ENCODE data around the gene GIPC3.

Gene GIPC3

GRCh38 chr19:3548606-3549005 is 36.7 kb upstream of the GIPC3 start:
- H3K4me3 ChIP-seq (ENCODE audit: low read depth, low read length), result no peak overlapping the region

GRCh38 chr19:3549816-3550215 is 35.5 kb upstream of the GIPC3 start:
- DNase-seq (ENCODE audit: low read depth, low spot score), result no peak
- ChIA-PET POLR2A (no interaction called here), CTCF (interaction anchor here (2.1 kb wide), 1 partner anchor 69 kb away, joined by 6 read pairs; no protein-coding TSS in a partner anchor)
- no peak overlapping the region for H3K4me3 ChIP-seq (ENCODE audit: low read depth, low read length)
- TF ChIP-seq CTCF (IDR thresholded peaks at IDR 0.05; ENCODE audit: insufficient read depth, low read length, missing control alignments), result no peak

More at GRCh38 chr19:3548606-3549005, 36.7 kb upstream of the GIPC3 start:
- no peak for DNase-seq (ENCODE audit: low read depth, low spot score)
- POLR2A ChIA-PET, result interaction anchor here (0.5 kb wide), 1 partner anchor 670 kb away, joined by 3 read pairs; no protein-coding TSS in a partner anchor
- no peak for TF ChIP-seq CTCF (IDR thresholded peaks at IDR 0.05; ENCODE audit: insufficient read depth, low read length, missing control alignments)
- CTCF ChIA-PET, result interaction anchor here (0.6 to 2.1 kb wide), 8 partner anchors 8 to 244 kb away, joined by 3 to 7 read pairs (median 4); no protein-coding TSS in a partner anchor

- no peak overlapping the region for H3K4me3 ChIP-seq (ENCODE audit: low read depth, low read length)
- TF ChIP-seq CTCF (IDR thresholded peaks at IDR 0.05; ENCODE audit: insufficient read depth, low read length, missing control alignments), result no peak
- ChIA-PET POLR2A (no interaction called here), CTCF (no interaction called here)
- DNase-seq (ENCODE audit: low read depth, low spot score), result no peak
Measured at GRCh38 chr19:3550947-3551791, 34.1 kb upstream of the GIPC3 start.

GRCh38 chr19:3551792-3552095 is 33.5 kb upstream of the GIPC3 start:
- POLR2A ChIA-PET, result no interaction called here
- CTCF ChIA-PET, result no interaction called here
- H3K4me3 ChIP-seq (ENCODE audit: low read depth, low read length), result no peak overlapping the region
- TF ChIP-seq CTCF (IDR thresholded peaks at IDR 0.05; ENCODE audit: insufficient read depth, low read length, missing control alignments), result no peak
- no peak for DNase-seq (ENCODE audit: low read depth, low spot score)

- no peak for TF ChIP-seq CTCF (IDR thresholded peaks at IDR 0.05; ENCODE audit: insufficient read depth, low read length, missing control alignments)
- POLR2A ChIA-PET, result no interaction called here
Measured at GRCh38 chr19:3554254-3555083, 30.8 kb upstream of the GIPC3 start.

More at GRCh38 chr19:3554254-3555083, 30.8 kb upstream of the GIPC3 start:
- peak overlapping the region; percentile 8 for H3K4me3 ChIP-seq (ENCODE audit: low read depth, low read length)
- no peak for DNase-seq (ENCODE audit: low read depth, low spot score)
- CTCF ChIA-PET, result interaction anchor here (0.6 to 6.4 kb wide), 4 partner anchors 9 to 257 kb away, joined by 3 to 66 read pairs (median 4); no protein-coding TSS in a partner anchor

Data from AG04449 (cell line).